ENCODE results near the gene TENM3.

TENM3 gene

DNA sequence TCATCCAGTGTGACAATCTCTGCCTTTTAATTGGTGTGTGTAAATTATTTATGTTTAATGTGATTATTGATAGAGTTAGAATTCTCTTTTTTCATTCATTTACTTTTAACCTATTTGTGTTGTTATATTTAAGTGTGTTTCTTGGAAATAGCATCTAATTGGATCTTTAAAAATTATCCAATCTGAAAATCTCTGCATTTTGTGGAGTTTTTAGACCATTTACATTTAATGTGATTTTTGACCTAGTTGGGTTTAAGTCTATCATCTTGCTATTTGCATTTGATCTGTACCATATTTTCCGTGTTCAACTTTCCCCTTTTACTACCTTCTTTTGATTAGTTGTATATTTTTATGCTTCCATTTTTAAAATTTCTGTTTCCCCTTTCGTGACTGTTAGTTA, 71.3 kb downstream of the TENM3 start:
- Mint-ChIP-seq H3K4me3 (no peak overlapping the region), H3K9me3 (peaks cover 22% of the 10 kb centered on the region)

DNA sequence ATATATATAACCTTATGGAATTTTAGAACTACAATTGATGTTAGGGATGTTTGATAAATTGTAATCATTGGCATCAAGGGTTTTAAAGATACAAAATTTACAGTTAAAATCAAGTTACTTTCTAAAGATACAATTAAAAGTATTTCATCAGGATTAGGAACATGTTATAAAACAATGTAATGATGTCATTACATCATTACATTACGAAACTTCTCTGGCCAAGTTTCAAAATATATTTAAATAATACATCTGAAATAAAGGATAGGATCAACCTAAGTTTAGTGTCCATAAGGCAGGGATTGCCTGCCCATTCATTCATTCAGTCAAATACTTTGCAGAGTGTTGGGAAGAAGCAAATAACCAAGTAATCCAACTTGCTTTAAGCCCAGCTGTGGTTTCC, 75.1 kb downstream of the TENM3 start:
- no peak overlapping the region for H3K4me3 Mint-ChIP-seq
- H3K27me3 Mint-ChIP-seq = no peaks in the 10 kb centered on the region
- H3K9me3 Mint-ChIP-seq = peaks cover 30% of the 10 kb centered on the region
- no peaks in the 10 kb centered on the region for H3K36me3 Mint-ChIP-seq
- H3K4me1 Mint-ChIP-seq = no peaks in the 10 kb centered on the region
- no peak overlapping the region for H3K27ac Mint-ChIP-seq

More for the DNA sequence above, 71.3 kb downstream of the TENM3 start:
- Mint-ChIP-seq H3K27me3 (peaks cover 1% of the 10 kb centered on the region), H3K36me3 (no peaks in the 10 kb centered on the region), H3K27ac (no peak overlapping the region), H3K4me1 (no peaks in the 10 kb centered on the region)

- Mint-ChIP-seq H3K9me3 (peaks cover 23% of the 10 kb centered on the region), H3K4me1 (no peaks in the 10 kb centered on the region), H3K4me3 (no peak overlapping the region), H3K27me3 (no peaks in the 10 kb centered on the region), H3K27ac (no peak overlapping the region), H3K36me3 (no peaks in the 10 kb centered on the region)
Observed at GRCh38 chr4:182320092-182320491, 76.9 kb downstream of the TENM3 start.

DNA sequence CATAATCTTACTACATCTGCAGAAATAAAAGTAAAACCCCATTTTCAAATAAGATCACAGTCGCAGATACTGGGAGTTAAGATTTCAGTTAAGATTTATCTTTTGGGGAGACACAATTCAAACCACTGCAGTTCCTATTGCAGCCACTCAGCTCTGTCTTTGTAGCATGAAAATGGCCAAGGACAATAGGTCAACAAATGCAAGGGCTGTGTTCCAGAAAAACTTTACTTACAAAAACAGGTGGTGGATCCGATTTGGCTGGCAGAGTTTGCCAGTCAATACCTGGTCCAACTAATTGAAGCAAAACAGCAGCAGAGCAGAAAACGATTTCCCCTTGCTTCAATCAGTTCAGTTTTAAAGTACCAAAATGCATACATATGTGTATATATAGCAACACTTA, 77.4 kb downstream of the TENM3 start:
- H3K4me1 Mint-ChIP-seq = no peaks in the 10 kb centered on the region
- no peak overlapping the region for H3K4me3 Mint-ChIP-seq
- no peaks in the 10 kb centered on the region for H3K27me3 Mint-ChIP-seq
- H3K36me3 Mint-ChIP-seq = no peaks in the 10 kb centered on the region
- peaks cover 18% of the 10 kb centered on the region for H3K9me3 Mint-ChIP-seq
- H3K27ac Mint-ChIP-seq = no peak overlapping the region

GRCh38 chr4:182324282-182324681, 81.1 kb downstream of the TENM3 start:
- Mint-ChIP-seq H3K27me3 (peaks cover 2% of the 10 kb centered on the region), H3K9me3 (peaks cover 8% of the 10 kb centered on the region), H3K4me3 (no peak overlapping the region), H3K27ac (no peak overlapping the region), H3K4me1 (no peaks in the 10 kb centered on the region), H3K36me3 (no peaks in the 10 kb centered on the region)

DNA sequence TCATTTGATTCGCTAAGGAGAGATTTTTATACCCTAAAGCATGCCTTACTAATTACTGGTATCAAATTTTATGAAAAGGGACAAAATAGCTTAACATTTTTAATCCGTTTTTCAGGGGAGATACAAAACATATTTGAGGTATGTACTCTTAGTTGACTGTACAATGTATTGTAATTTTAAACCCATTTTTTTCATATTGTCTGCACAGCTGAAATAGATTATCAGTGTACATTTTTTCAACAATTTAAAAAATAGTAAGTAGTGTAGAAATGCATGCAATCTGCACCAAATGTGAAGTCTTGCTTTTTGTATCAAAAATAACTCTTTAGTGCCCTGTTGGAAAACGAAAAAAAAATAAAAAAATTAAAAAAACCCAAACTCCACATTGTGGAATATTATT, 82.2 kb downstream of the TENM3 start:
- peaks cover 2% of the 10 kb centered on the region for H3K27me3 Mint-ChIP-seq
- H3K27ac Mint-ChIP-seq = no peak overlapping the region
- peaks cover 8% of the 10 kb centered on the region for H3K9me3 Mint-ChIP-seq
- no peak overlapping the region for H3K4me3 Mint-ChIP-seq
- H3K36me3 Mint-ChIP-seq = no peaks in the 10 kb centered on the region
- H3K4me1 Mint-ChIP-seq = no peaks in the 10 kb centered on the region

- H3K27ac Mint-ChIP-seq = no peak overlapping the region
- H3K9me3 Mint-ChIP-seq = peaks cover 8% of the 10 kb centered on the region
- peaks cover 3% of the 10 kb centered on the region for H3K27me3 Mint-ChIP-seq
- H3K4me1 Mint-ChIP-seq = no peaks in the 10 kb centered on the region
- H3K36me3 Mint-ChIP-seq = no peaks in the 10 kb centered on the region
- no peak overlapping the region for H3K4me3 Mint-ChIP-seq
Observed at GRCh38 chr4:182325848-182326255, 82.7 kb downstream of the TENM3 start.

- Mint-ChIP-seq H3K36me3 (no peaks in the 10 kb centered on the region), H3K4me1 (no peaks in the 10 kb centered on the region), H3K9me3 (no peaks in the 10 kb centered on the region), H3K27me3 (peaks cover 4% of the 10 kb centered on the region), H3K4me3 (no peak overlapping the region), H3K27ac (no peak overlapping the region)
Observed at GRCh38 chr4:182328505-182328904, 85.3 kb downstream of the TENM3 start.

GRCh38 chr4:182337366-182337765, 94.2 kb downstream of the TENM3 start:
- no peak overlapping the region for H3K4me3 Mint-ChIP-seq
- H3K4me1 Mint-ChIP-seq = no peaks in the 10 kb centered on the region
- H3K9me3 Mint-ChIP-seq = no peaks in the 10 kb centered on the region
- no peak overlapping the region for H3K27ac Mint-ChIP-seq
- H3K36me3 Mint-ChIP-seq = no peaks in the 10 kb centered on the region
- H3K27me3 Mint-ChIP-seq = peaks cover 2% of the 10 kb centered on the region

- H3K4me3 Mint-ChIP-seq = no peak overlapping the region
- H3K9me3 Mint-ChIP-seq = no peaks in the 10 kb centered on the region
- no peaks in the 10 kb centered on the region for H3K4me1 Mint-ChIP-seq
- H3K27ac Mint-ChIP-seq = no peak overlapping the region
- peaks cover 2% of the 10 kb centered on the region for H3K27me3 Mint-ChIP-seq
- H3K36me3 Mint-ChIP-seq = no peaks in the 10 kb centered on the region
Observed at GRCh38 chr4:182338063-182338462, 94.9 kb downstream of the TENM3 start.

- Mint-ChIP-seq H3K27ac (no peak overlapping the region), H3K4me1 (no peaks in the 10 kb centered on the region), H3K27me3 (peaks cover 2% of the 10 kb centered on the region), H3K36me3 (no peaks in the 10 kb centered on the region), H3K9me3 (no peaks in the 10 kb centered on the region), H3K4me3 (no peak overlapping the region)
Observed at GRCh38 chr4:182338746-182339145, 95.5 kb downstream of the TENM3 start.

- Mint-ChIP-seq H3K9me3 (no peaks in the 10 kb centered on the region), H3K36me3 (no peaks in the 10 kb centered on the region), H3K27ac (no peak overlapping the region), H3K4me3 (no peak overlapping the region), H3K27me3 (peaks cover 2% of the 10 kb centered on the region), H3K4me1 (no peaks in the 10 kb centered on the region)
Observed at GRCh38 chr4:182339221-182339641, 96.0 kb downstream of the TENM3 start.

DNA sequence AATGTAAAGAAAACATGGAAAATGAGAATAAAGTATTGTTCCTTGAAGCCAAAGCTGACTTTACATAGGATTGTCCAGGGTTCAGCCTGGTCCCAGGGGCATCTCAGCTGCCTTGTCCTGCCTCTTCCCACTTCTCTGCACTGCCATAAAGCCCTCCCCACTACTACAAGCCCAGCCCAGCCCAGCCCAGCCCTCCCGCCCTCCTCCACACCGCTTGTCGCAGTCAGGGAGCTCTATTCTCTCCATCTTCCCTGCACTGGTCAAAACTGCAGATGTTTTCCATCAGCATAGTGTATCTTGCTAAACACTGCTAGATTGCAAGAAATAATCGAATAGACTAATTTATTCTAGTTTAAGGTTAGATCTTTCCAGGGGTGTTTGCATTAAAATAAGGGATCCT, 100.3 kb downstream of the TENM3 start:
- Mint-ChIP-seq H3K4me1 (no peaks in the 10 kb centered on the region), H3K36me3 (no peaks in the 10 kb centered on the region), H3K4me3 (no peak overlapping the region), H3K27me3 (peaks cover 12% of the 10 kb centered on the region), H3K27ac (no peak overlapping the region), H3K9me3 (peaks cover 5% of the 10 kb centered on the region)

GRCh38 chr4:182344968-182345367, 101.8 kb downstream of the TENM3 start:
- Mint-ChIP-seq H3K4me3 (no peak overlapping the region), H3K9me3 (peaks cover 5% of the 10 kb centered on the region), H3K27me3 (peaks cover 12% of the 10 kb centered on the region), H3K4me1 (no peaks in the 10 kb centered on the region), H3K36me3 (no peaks in the 10 kb centered on the region), H3K27ac (no peak overlapping the region)

DNA sequence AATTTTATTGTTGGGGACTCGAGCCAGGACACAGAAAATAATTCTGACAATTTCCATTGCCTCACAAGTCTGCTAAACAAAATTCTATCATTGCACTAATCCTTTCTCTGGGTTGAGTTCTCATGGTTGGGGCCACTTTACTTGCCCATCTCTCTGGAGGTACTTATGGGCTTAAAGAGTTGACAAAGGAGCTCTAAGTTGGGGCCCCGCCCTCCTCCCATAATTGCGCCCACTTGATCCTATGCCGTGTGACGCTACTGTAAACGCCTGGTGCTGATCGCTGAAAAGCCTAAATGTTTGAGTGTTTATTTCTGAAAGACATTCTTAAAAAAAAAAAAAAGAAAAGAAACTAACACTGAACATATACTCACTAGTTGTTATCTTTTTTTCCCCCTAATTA, 103.0 kb downstream of the TENM3 start:
- Mint-ChIP-seq H3K36me3 (no peaks in the 10 kb centered on the region), H3K4me1 (no peaks in the 10 kb centered on the region), H3K4me3 (no peak overlapping the region), H3K27ac (no peak overlapping the region), H3K27me3 (peaks cover 12% of the 10 kb centered on the region), H3K9me3 (peaks cover 5% of the 10 kb centered on the region)

DNA sequence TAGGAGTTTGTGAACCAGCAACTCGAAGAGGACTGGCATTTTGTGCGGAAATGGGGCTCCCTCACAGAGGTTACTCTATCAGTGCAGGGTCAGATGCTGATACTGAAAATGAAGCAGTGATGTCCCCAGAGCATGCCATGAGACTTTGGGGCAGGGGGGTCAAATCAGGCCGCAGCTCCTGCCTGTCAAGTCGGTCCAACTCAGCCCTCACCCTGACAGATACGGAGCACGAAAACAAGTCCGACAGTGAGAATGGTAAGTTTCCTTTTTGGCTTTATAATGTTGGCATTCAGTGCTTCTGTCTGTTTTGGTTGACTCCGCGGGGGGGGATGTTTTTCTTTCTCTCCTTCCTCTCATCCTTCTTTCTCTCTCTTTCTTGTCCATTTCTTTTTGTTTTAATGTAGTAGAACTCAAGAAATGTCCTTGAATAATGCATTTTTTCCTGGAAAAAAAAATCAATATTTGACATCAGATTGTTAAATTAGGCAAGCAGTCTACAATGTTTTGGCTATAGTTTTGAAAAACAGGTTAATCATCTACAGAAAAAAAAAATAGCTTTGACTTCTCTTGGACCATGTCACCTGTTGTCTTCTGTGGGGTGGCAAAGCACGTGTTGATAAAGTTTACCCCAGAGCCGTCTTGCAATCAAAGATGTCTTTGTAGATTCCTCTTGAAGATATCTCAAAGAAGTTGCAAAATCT, 103.6 kb downstream of the TENM3 start:
- H3K27ac Mint-ChIP-seq = no peak overlapping the region
- no peaks in the 10 kb centered on the region for H3K4me1 Mint-ChIP-seq
- no peak overlapping the region for H3K4me3 Mint-ChIP-seq
- H3K36me3 Mint-ChIP-seq = no peaks in the 10 kb centered on the region
- peaks cover 5% of the 10 kb centered on the region for H3K9me3 Mint-ChIP-seq
- peaks cover 11% of the 10 kb centered on the region for H3K27me3 Mint-ChIP-seq

GRCh38 chr4:182348779-182349326, 105.7 kb downstream of the TENM3 start:
- H3K4me1 Mint-ChIP-seq = no peaks in the 10 kb centered on the region
- peaks cover 5% of the 10 kb centered on the region for H3K9me3 Mint-ChIP-seq
- H3K27ac Mint-ChIP-seq = no peak overlapping the region
- no peak overlapping the region for H3K4me3 Mint-ChIP-seq
- H3K27me3 Mint-ChIP-seq = peaks cover 11% of the 10 kb centered on the region
- H3K36me3 Mint-ChIP-seq = no peaks in the 10 kb centered on the region

Data from activated naive CD4-positive, alpha-beta T cell treated with anti-CD3 and anti-CD28 coated beads, Interleukin-2, amount 50 U/mL, for 24 hours (primary cell).